ENCODE measurements around the gene MAPK7.

MAPK7 gene

DNA sequence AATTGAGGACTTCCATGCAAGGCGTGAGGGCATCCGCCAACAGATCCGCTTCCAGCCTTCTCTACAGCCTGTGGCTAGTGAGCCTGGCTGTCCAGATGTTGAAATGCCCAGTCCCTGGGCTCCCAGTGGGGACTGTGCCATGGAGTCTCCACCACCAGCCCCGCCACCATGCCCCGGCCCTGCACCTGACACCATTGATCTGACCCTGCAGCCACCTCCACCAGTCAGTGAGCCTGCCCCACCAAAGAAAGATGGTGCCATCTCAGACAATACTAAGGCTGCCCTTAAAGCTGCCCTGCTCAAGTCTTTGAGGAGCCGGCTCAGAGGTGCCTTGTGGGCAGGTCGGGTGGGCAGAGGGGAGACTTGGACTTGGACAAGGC, 3.1 kb downstream of the MAPK7 start:
- no peak for DNase-seq (ENCODE audit: low spot score)

DNA sequence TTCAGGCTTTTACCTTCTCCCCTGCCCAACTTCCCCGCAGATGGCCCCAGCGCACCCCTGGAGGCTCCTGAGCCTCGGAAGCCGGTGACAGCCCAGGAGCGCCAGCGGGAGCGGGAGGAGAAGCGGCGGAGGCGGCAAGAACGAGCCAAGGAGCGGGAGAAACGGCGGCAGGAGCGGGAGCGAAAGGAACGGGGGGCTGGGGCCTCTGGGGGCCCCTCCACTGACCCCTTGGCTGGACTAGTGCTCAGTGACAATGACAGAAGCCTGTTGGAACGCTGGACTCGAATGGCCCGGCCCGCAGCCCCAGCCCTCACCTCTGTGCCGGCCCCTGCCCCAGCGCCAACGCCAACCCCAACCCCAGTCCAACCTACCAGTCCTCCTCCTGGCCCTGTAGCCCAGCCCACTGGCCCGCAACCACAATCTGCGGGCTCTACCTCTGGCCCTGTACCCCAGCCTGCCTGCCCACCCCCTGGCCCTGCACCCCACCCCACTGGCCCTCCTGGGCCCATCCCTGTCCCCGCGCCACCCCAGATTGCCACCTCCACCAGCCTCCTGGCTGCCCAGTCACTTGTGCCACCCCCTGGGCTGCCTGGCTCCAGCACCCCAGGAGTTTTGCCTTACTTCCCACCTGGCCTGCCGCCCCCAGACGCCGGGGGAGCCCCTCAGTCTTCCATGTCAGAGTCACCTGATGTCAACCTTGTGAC, 3.6 kb downstream of the MAPK7 start:
- no peak for DNase-seq (ENCODE audit: low spot score)

DNA sequence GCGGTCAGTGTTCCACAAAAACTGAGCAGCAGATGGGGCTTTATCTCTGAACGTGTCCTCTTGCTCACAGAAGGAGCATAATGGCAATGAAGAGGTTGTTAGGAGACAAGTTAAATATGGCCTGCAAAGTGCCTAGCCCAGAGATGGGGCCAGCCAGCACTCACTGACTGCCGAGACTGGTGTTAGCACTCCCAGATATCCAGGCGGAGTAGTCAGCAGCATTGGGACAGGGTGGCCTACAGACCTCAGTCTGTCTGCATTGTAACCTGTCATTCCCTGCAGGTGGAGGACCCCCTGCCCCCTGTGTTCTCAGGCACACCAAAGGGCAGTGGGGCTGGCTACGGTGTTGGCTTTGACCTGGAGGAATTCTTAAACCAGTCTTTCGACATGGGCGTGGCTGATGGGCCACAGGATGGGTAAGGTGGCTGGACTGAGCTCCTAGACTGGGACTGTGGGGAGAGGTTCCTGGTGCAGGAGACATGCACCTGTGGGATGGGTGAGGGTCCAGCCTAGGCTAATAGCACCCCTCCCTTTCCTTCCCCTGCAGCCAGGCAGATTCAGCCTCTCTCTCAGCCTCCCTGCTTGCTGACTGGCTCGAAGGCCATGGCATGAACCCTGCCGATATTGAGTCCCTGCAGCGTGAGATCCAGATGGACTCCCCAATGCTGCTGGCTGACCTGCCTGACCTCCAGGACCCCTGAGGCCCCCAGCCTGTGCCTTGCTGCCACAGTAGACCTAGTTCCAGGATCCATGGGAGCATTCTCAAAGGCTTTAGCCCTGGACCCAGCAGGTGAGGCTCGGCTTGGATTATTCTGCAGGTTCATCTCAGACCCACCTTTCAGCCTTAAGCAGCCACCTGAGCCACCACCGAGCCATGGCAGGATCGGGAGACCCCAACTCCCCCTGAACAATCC, 4.5 kb downstream of the MAPK7 start:
- no peak for DNase-seq (ENCODE audit: low spot score)

DNA sequence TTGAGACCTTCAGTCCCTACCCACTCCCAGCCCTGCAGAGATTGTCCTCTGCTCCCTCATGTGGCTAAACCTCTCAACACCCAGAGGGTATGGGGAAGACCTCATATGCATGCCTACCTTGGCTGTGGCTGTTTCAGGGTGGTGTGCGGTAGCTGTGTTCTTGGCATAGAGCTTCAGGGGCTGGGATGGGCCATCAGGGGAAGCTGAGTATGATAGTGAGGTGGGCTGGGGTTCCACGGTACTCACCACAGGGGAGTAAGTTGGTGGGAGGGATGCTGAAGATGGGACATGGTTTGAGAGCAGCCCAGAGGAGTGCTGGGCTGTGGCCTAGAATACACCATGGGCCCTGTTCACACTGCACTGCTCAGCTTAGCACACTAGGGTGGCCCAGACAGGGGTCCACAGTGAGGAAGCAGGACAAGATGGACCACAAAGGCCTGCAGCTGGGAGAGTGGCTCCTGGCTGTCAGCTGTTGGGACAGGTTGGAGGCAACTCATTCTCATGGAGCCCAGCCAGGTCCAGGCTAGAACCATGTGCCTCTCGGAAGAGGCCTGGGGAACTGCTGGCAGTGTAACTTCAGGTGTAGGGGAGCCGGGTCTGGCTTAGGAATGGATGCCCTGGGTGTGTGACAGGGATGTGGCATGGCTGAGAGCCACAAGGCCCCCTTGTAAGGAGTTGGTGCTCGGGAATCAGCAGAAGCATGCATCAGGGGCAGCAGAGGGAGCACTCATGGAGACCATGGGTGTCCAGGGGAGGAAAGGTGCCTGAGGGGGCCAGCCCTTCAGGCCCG, 5.6 kb downstream of the MAPK7 start:
- DNase-seq (ENCODE audit: low spot score): no peak

DNA sequence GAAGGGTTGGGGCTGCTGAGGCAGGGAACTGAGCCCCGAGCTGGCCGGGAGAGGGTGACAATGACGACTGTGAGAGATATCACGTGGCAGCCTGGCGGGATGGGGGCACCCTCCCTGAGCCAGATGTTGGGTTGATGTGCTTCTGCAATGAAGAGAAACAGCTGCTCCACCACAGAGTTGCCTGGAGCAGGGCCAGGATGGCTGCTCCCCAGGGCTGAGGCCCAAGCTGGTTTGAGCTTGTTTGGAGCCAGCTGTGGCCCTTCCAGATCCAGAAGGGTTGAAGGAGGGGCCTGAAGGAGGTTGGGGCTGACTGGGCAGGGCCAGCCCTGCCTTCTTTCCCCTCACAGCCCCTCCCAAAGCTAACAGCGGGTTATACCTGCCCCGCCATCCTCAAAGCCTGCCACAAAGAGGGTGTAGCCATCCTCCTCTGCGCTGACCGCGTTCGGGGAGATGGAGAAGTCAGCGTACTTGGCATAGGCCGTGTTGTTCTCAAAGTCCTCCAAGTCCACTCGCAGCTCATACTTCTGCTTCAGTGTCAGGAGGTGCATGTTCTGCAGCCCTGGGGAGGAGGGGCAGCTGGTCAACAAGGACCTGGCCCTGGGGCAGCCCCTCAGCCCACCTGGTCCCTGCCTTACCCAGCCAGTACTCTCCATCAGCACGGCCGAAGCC, 6.6 kb downstream of the MAPK7 start:
- DNase-seq (ENCODE audit: low spot score): no peak

GRCh38 chr17:19385521-19385983, 7.3 kb downstream of the MAPK7 start:
- DNase-seq (ENCODE audit: low spot score): no peak

DNA sequence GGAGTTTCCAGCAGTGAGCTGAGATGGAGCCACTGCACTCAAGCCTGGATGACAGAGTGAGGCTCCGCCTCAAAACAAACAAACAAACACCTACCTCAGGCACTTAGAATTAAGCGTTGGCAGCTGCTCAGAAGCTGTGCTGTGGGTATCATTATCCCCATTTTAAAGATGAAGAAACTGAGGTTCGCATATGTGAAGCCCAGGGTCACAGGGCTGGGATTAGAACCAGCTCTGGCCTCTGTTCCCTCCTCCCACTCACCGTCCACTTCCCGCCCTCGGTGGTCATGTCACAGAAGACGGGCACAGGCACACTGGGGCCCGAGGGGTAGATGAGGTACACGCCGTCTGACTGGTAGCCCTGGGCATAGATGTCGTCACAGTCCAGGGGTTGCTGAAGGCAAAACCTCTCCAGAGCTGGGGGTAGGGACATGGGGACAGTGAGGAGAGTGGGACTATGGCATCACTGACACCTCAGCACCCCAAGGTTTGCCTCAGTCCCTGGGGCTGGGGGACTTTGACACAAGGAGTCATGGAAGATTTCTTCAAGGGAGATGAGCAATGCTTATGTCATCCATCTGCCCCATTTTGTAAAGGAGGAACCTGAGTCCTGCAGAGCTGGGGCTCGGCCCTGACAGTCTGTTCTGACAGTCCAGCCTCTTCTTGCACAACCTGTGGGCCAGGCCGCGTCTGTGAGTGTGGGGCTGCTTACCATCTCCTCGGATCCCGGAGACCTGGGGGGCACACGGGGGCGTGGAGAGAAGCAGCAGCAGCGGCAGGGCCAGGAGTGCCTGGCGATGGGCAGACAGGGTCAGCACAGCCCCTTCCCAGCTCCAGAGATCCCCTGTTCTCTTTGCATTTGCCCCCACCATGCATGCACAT, 8.0 kb downstream of the MAPK7 start:
- DNase-seq (ENCODE audit: low spot score): no peak

DNA sequence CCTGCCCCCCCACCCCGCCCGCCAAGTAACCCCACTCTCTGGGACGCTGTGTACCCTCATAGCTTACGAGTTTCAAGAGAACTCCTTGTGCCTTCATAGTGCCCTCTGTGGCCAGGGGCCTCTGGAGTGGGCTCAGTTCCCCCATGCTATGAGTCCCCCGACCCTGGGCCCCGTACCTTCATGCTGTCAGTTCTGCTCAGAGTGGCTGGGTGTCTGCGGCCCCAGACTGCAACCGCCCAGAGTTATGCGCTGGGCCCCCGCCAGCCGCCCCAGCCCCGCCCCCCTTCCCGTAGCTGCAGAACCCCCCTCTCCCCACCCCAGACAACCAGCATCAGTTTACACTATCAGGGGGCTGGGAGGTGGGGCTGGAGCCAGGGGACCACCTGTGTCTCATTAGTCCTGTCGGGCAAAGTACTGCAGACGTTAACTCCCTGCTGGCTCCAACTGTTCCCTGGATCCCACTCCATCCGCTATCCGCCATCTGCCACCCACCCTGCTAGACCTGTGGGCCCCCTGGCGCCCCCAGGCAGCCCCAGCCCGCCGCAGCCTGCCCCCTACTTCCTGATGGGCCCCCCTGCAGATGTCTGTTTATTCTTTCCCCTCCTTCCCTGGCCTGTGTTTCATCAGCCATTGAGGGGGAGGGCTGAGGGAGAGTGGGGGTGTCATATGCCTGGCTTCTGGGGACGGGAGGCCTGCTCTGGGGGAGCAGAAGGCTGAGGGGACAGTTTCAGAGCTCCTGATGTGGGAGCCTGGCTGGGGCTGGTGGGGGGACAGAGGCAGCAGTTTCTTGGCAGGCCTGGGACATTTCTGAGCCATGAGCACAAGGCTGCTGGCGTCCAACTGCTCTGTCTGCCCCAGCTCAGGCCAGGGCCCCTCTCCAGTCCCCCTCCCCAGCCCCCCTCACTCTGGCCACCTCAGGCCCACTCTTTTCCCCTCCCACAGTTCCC, 8.9 kb downstream of the MAPK7 start, which contains the start of gene MFAP4:
MFAP4 (minus strand) TSS at position 217 of the 947 bp plus-strand sequence; CDS start at position 182, 35 bp downstream.
- DNase-seq (ENCODE audit: low spot score): no peak

DNA sequence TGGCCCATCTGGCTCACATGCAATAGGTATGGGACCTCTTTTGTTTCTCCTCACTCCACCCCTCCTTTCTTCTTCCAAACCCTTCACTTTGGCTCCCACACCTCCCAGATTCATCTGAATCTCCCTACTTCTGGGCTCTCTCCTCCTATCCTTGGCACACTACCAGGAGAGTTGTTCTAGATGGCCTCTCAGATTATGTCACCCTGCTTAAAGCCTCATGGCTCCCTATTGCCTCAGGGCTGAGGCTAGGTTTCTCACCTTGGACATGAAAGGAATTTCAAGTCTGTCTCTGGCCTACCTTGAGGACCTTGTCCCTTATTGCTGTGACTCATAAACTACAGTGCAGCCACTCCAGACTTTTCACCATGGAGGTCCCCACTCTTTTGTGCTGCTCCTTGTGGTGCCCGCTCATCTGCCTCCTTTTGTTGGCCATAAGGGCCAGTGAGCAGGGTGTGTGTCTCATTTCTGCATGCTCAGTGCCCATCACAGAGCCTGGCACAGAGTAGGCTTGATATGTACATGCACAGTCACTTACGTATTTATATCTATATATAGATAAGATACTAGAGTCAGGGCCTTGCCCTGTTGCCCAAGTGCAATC, 9.7 kb downstream of the MAPK7 start:
- no peak for DNase-seq (ENCODE audit: low spot score)

DNA sequence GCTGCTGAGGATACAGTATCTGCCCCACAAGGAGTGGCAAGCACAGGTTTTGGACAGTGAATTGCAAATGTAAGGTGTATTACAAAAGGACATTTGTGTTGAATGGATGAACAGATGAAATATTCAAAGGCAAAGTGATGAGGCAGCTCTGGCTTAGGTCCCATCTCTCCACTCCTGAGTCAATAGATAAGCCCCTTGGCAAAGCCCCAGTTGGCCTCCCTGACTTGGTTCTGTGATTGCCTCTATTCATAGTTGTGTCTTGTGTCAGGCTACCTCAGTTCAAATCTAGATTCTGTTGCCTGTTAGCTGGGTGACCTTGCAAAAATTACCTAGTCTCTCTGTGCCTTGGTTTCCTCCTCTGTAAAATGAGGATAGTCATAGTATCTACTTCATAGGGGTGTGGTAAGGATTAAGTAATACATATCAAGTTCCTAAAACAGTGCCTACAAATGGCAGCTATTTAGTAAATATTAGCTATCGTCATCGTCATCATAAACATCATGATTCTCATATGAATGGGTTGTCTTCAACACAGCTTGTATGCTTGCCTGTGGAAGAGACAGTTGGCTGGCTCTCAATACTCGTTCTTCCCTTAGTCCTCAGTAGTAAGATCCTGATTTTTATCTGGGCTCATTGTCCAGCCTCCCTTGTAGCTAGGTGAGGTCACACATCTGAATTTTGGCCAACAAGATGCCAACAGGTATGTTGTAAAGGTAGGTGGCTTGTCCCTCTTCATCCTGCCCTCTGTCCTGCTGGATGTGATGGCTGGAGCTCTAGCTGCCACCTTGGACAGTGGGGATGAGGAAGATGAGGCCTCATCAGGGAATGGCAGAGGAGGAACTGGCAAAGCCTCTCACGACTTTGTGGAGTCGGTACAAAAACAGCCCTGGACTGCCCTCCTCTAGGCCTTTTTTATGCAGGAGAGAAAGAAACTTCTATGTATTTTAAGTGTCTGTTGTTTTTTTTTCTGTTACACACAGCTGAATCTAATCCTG, 10.8 kb downstream of the MAPK7 start:
- no peak for DNase-seq (ENCODE audit: low spot score)

- no peak for DNase-seq (ENCODE audit: low spot score)
Observed at GRCh38 chr17:19390951-19391350, 12.7 kb downstream of the MAPK7 start.

GRCh38 chr17:19391432-19391831, 13.1 kb downstream of the MAPK7 start:
- no peak for DNase-seq (ENCODE audit: low spot score)

GRCh38 chr17:19392303-19392702, 14.0 kb downstream of the MAPK7 start:
- no peak for DNase-seq (ENCODE audit: low spot score)

GRCh38 chr17:19397556-19398041, 19.3 kb downstream of the MAPK7 start:
- DNase-seq (ENCODE audit: low spot score): no peak

DNA sequence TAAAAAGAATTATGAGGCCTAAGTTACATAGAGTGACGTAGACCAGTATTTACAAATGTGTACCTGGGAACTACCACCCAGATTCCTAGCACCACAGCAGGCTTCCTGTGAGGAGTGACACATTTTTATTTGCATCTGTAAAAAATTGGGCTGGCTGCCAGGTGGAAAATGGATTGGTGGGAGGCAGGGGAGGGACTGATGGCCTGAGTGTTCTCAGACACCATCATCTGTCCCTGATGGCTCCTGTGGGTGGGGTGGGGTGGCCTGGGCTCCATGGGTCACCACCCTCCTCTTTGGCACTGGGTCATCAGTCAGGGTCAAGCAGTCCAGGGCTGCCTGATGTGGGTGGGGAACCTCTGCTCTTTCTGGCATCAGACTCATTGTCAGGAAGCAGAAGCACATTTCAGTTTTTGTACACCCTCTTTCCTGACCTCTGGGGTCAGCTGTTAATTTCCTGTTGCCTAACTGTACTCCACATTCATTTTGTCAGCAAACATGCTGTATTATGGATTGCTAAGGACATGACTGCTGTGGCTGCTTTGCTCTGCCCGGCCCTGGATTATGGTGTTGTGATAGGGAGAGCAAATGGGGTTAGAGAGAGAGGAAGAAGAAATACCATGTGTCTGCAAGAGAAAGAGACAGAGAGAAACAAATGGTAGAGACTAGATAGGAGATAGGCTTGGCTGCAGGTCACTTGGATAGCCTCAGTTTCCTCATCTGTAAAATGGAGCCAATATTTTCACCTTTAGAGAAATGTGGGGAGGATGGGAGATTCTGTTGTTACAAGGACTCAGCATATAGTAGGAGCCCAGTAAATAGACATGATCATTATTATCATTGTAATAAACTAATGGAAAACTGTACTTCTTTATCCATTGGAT, 20.2 kb downstream of the MAPK7 start:
- no peak for DNase-seq (ENCODE audit: low spot score)

DNA sequence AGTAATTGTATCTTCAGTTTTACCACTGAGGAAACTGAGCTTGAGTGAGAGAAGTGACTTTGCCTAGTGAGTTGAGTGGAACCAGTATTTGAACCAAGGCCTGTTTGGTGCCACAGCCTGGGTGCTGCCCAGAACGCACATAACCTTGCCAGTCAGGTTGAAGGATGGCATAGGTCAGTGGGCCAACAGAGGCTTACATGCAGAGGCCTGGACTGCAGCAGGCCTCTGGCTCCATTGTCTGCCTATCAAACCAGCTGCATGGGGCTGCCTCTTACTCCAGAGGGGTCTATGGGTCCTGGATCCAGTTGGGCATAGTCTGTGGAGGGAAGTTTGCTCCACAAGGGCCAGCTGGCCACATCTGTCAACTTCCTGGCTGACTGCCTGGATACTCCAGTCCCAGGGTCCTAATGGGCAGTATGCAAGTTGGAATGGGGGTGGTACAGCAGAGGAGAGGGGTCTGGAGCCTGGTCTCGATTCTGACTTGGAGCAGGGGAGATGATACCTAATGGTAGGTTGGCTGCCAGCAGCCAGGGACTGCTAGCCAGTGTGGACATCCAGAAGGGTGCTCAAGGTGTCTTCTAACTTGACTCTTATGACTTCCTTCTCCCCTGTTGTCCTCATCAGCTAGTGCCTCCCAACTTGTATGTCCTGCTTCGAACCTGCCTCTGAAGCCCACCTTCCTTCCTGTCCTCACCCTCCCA, 21.6 kb downstream of the MAPK7 start:
- no peak for DNase-seq (ENCODE audit: low spot score)
